Stomach (tissue), 9 donors: ENCODE results near the gene UBE2Z. TPM values are rescaled to one million over a fixed set of nuclear protein-coding genes. Genes with fewer than 3 reads are reported as not detected.
"Not testable (repeated sequence)": the region's sequence is repeated elsewhere in the genome, so short reads cannot be mapped to it uniquely, and the experiment has no call there.

Experiments
- DNase-seq, 2 donors: peaks; one replicate each; pipeline versions ENCODE4 v3.0.0 to v3.0.0-alpha.2; 2013 to 2019
- H3K27ac ChIP-seq, 5 donors: fragments of 200-600 bp in 4 of 5; sonication (generic) in 4 of 5; one replicate each; pipeline ENCODE4 v1.5.1; 2013 to 2019; ENCODE audit warnings: mild to moderate bottlenecking in 1 of 5, moderate library complexity in 1 of 5
- H3K27me3 ChIP-seq, 3 donors: fragments of 200-600 bp; sonication (generic); one replicate each; pipeline ENCODE4 v1.5.1; 2017 to 2019; ENCODE audit warnings: mixed run types in 1 of 3
- H3K36me3 ChIP-seq, 4 donors: fragments of 200-600 bp; sonication (generic); 1 replicate in 3 of 4; 2 replicates in 1 of 4; pipeline ENCODE4 v1.5.1; 2016 to 2019
- H3K4me1 ChIP-seq, 4 donors: fragments of 200-600 bp; sonication (generic); one replicate each; pipeline ENCODE4 v1.5.1; 2016 to 2019
- H3K4me3 ChIP-seq, 4 donors: fragments of 200-600 bp; sonication (generic) in 3 of 4; one replicate each; pipeline ENCODE4 v1.5.1; 2016 to 2019; ENCODE audit warnings: mild to moderate bottlenecking in 1 of 4
- H3K9me3 ChIP-seq, 4 donors: fragments of 200-600 bp; sonication (generic); one replicate each; pipeline ENCODE4 v1.5.1; 2016 to 2019
- CTCF ChIP-seq, 7 experiments: fragments of 450-650 bp in 4 of 7; fragments of 200-600 bp in 3 of 7; sonication (generic) in 3 of 7; IDR thresholded peaks; one replicate each; pipeline ENCODE4 v1.5.1; 2016 to 2019; ENCODE audit warnings: antibody characterized with exemption in 7 of 7, control low read depth in 2 of 7, mild to moderate bottlenecking in 1 of 7
- EP300 ChIP-seq: sonication (generic); formaldehyde crosslinking; IDR thresholded peaks from one replicate; pipeline ENCODE4 v1.6.1; 2017; ENCODE audit warnings: antibody characterized with exemption
- POLR2A ChIP-seq, 4 donors: fragments of 450-650 bp; IDR thresholded peaks; one replicate each; pipeline ENCODE4 v1.6.1; 2016; ENCODE audit warnings: antibody characterized with exemption in 4 of 4, control low read depth in 2 of 4, mild to moderate bottlenecking in 1 of 4, moderate library complexity in 1 of 4
- POLR2AphosphoS5 ChIP-seq, 3 donors: sonication (generic); formaldehyde crosslinking; IDR thresholded peaks; one replicate each; pipeline ENCODE4 v1.6.1; 2016; ENCODE audit warnings: antibody characterized with exemption in 3 of 3
- WGBS, 5 donors: extraction: QIAGEN DNeasy Blood & Tissue Kit in 3 of 5; methylation state at CpG; one replicate each; pipeline versions ENCODE4 v1.1.5 to v1.1.7; 2013 to 2018; 5-methylcytosine and 5-hydroxymethylcytosine counted together
- intact Hi-C: fragments of 100-400 bp; cut with DNase I; formaldehyde crosslinking; loops from one replicate; pipeline ENCODE4 v1.15.1; 2023; ENCODE audit warnings: low total_unique reads
- polyA plus RNA-seq, 3 donors: library from polyadenylated mRNA; stranded (reverse); fragments of 200-250 nt; gene quantifications; one replicate each; pipeline ENCODE4 v1.2.3, GENCODE V29; 2013
- total RNA-seq, 5 donors: library from RNA; depleted of rRNA; stranded (reverse); fragments of >200 nt; gene quantifications; one replicate each; pipeline versions ENCODE4 v1.1.0 to v1.2.3, GENCODE V29; 2014 to 2016
- donor health status: healthy with polysubstance abuse.
- donor health status: Bipolar disorder and iron deficiency.
- donor health status: healthy.

Gene UBE2Z
- total and polyA plus RNA-seq, 8 donors, result 28.1 to 55.6 (median 37.5) TPM

- 2 to 9% (median 3%) methylated on average over 24 to 55 of the region's 55 CpGs for WGBS, 5 donors
- intact Hi-C loops, result no loop called here
- Histone ChIP-seq H3K4me1 (peaks cover 10 to 32% (median 26%) of the 10 kb centered on the region in 4 donors), H3K4me3 (peak within 1 kb of the TSS; percentile 80 to 83 (median 82)), H3K27me3 (peaks cover 0 to 9% (median 0%) of the 10 kb centered on the region in 3 donors), H3K36me3 (peaks cover 7 to 27% (median 21%) of the 10 kb centered on the region in 4 donors), H3K27ac (peak within 1 kb of the TSS; percentile 83 to 93 (median 89)), H3K9me3 (no peaks in the 10 kb centered on the region)
- TF ChIP-seq POLR2AphosphoS5 (IDR thresholded peaks at IDR 0.05) (peak; percentile 89 to 98 (median 91)), CTCF (IDR thresholded peaks at IDR 0.05) (no peak), POLR2A (IDR thresholded peaks at IDR 0.05) (peak in 1 of 4 donors; percentile 14), EP300 (no peak)
- DNase-seq, result peak; percentile 94 to 98
Measured at GRCh38 chr17:48944515-48945260, 36.5 kb downstream of the UBE2Z start, which contains the start of gene SNF8. TSS of gene SNF8 (minus strand) at chr17:48944842. CDS start at chr17:48944734, 108 bp downstream.

- H3K9me3 ChIP-seq, intact Hi-C loops, DNase-seq: not testable (repeated sequence)
- H3K4me1 ChIP-seq, result peaks cover 10 to 32% (median 26%) of the 10 kb centered on the region in 4 donors
- H3K27me3 ChIP-seq, result peaks cover 0 to 13% (median 0%) of the 10 kb centered on the region in 3 donors
- WGBS, 5 donors, result 91 to 97% (median 92%) methylated on average over 16 of the region's 16 CpGs
- H3K36me3 ChIP-seq, result peaks cover 5 to 21% (median 15%) of the 10 kb centered on the region in 4 donors
- peak overlapping the region in 4 of 5 donors; percentile 83 to 93 (median 90) for H3K27ac ChIP-seq
- peak overlapping the region; percentile 80 to 83 (median 82) for H3K4me3 ChIP-seq
Measured at GRCh38 chr17:48945261-48945651, 37.0 kb downstream of the UBE2Z start.

GRCh38 chr17:48951572-48951971 is 43.4 kb downstream of the UBE2Z start:
- H3K36me3 ChIP-seq, result no peaks in the 10 kb centered on the region
- no peaks in the 10 kb centered on the region for H3K9me3 ChIP-seq
- H3K4me3 ChIP-seq, result no peak overlapping the region
- no peaks in the 10 kb centered on the region for H3K4me1 ChIP-seq
- no peak for TF ChIP-seq CTCF (IDR thresholded peaks at IDR 0.05)
- TF ChIP-seq POLR2A (IDR thresholded peaks at IDR 0.05), result no peak
- no peak for TF ChIP-seq POLR2AphosphoS5 (IDR thresholded peaks at IDR 0.05)
- no peak overlapping the region for H3K27ac ChIP-seq
- H3K27me3 ChIP-seq, result peaks cover 0 to 63% (median 15%) of the 10 kb centered on the region in 3 donors
- DNase-seq, result no peak
- intact Hi-C loops, result no loop called here
- 72 to 88% (median 78%) methylated on average over 5 of the region's 5 CpGs for WGBS, 5 donors

GRCh38 chr17:48952904-48953303 is 44.7 kb downstream of the UBE2Z start:
- no peaks in the 10 kb centered on the region for H3K36me3 ChIP-seq
- intact Hi-C loops, result no loop called here
- no peak overlapping the region for H3K4me3 ChIP-seq
- 9 to 23% (median 15%) methylated on average over 5 of the region's 5 CpGs for WGBS, 5 donors
- peaks cover 0 to 74% (median 15%) of the 10 kb centered on the region in 3 donors for H3K27me3 ChIP-seq
- no peaks in the 10 kb centered on the region for H3K4me1 ChIP-seq
- no peaks in the 10 kb centered on the region for H3K9me3 ChIP-seq
- no peak overlapping the region for H3K27ac ChIP-seq
- no peak for TF ChIP-seq POLR2A (IDR thresholded peaks at IDR 0.05)
- TF ChIP-seq CTCF (IDR thresholded peaks at IDR 0.05), result no peak
- TF ChIP-seq EP300, result no peak
- no peak for TF ChIP-seq POLR2AphosphoS5 (IDR thresholded peaks at IDR 0.05)
- peak in 1 of 2 donors; percentile 19 for DNase-seq

- TF ChIP-seq CTCF (IDR thresholded peaks at IDR 0.05), result peak in 1 of 7 experiments; percentile 34
- TF ChIP-seq POLR2AphosphoS5 (IDR thresholded peaks at IDR 0.05), result no peak
- Histone ChIP-seq H3K4me3 (no peak overlapping the region), H3K36me3 (no peaks in the 10 kb centered on the region), H3K4me1 (no peaks in the 10 kb centered on the region), H3K9me3 (no peaks in the 10 kb centered on the region), H3K27me3 (peaks cover 0 to 79% (median 20%) of the 10 kb centered on the region in 3 donors), H3K27ac (no peak overlapping the region)
- intact Hi-C loops, result no loop called here
- 22 to 31% (median 29%) methylated on average over 7 of the region's 7 CpGs for WGBS, 5 donors
- peak in 1 of 2 donors; percentile 81 for DNase-seq
Measured at GRCh38 chr17:48954300-48954755, 46.1 kb downstream of the UBE2Z start.
